AG04450 (cell line): Measurements from ENCODE around the gene SHROOM4. TPM values are rescaled to one million over a fixed set of nuclear protein-coding genes. Genes with fewer than 3 reads are reported as not detected.

Experiments used
- CTCF ChIA-PET: fragments of 300-600, 350-600 bp; formaldehyde crosslinking; extraction: SDS; loops from one replicate; lab custom pipeline; 2022; ENCODE audit warnings: antibody characterized with exemption, inconsistent platforms; lab: Charles Lee
- POLR2A ChIA-PET: fragments of 350-600 bp; formaldehyde crosslinking; extraction: SDS; loops from one replicate; lab custom pipeline; 2021; ENCODE audit warnings: antibody characterized with exemption, inconsistent platforms; lab: Yijun Ruan, JAX
- DNase-seq: peaks from one replicate; pipeline ENCODE4 v3.0.0-alpha.2; 2011; ENCODE audit warnings: low read depth, low spot score
- H3K27ac ChIP-seq: one replicate; pipeline ENCODE4 v1.5.1; 2012; ENCODE audit warnings: low read depth, low read length, control low read depth
- H3K27me3 ChIP-seq: one replicate; pipeline ENCODE4 v1.6.0; 2012; ENCODE audit warnings: low read length; ENCODE audit not compliant: control insufficient read depth, insufficient read depth
- H3K4me3 ChIP-seq: 2 replicates; pipeline ENCODE4 v1.5.1; 2011; ENCODE audit warnings: mild to moderate bottlenecking, low read depth, low read length, control low read depth
- H3K9me3 ChIP-seq: 2 replicates; pipeline ENCODE4 v1.5.1; 2012; ENCODE audit warnings: low read length; ENCODE audit not compliant: control insufficient read depth, insufficient read depth
- CTCF ChIP-seq: IDR thresholded peaks from 2 replicates; pipeline ENCODE4 v1.5.1; 2011; ENCODE audit warnings: low read depth, low read length, control low read depth, inconsistent platforms
- polyA minus RNA-seq: library from RNA; depleted of rRNA, polyadenylated mRNA; stranded (reverse); fragments of >200 nt; gene quantifications from 2 replicates; pipeline ENCODE4 v1.2.3, GENCODE V29; 2011; rRNA and poly(A)+ RNA removed
- polyA plus RNA-seq: library from polyadenylated mRNA; depleted of rRNA; stranded (reverse); fragments of >200 nt; gene quantifications from 2 replicates; pipeline ENCODE4 v1.2.3, GENCODE V29; 2011; rRNA removed

SHROOM4 gene, protein sequence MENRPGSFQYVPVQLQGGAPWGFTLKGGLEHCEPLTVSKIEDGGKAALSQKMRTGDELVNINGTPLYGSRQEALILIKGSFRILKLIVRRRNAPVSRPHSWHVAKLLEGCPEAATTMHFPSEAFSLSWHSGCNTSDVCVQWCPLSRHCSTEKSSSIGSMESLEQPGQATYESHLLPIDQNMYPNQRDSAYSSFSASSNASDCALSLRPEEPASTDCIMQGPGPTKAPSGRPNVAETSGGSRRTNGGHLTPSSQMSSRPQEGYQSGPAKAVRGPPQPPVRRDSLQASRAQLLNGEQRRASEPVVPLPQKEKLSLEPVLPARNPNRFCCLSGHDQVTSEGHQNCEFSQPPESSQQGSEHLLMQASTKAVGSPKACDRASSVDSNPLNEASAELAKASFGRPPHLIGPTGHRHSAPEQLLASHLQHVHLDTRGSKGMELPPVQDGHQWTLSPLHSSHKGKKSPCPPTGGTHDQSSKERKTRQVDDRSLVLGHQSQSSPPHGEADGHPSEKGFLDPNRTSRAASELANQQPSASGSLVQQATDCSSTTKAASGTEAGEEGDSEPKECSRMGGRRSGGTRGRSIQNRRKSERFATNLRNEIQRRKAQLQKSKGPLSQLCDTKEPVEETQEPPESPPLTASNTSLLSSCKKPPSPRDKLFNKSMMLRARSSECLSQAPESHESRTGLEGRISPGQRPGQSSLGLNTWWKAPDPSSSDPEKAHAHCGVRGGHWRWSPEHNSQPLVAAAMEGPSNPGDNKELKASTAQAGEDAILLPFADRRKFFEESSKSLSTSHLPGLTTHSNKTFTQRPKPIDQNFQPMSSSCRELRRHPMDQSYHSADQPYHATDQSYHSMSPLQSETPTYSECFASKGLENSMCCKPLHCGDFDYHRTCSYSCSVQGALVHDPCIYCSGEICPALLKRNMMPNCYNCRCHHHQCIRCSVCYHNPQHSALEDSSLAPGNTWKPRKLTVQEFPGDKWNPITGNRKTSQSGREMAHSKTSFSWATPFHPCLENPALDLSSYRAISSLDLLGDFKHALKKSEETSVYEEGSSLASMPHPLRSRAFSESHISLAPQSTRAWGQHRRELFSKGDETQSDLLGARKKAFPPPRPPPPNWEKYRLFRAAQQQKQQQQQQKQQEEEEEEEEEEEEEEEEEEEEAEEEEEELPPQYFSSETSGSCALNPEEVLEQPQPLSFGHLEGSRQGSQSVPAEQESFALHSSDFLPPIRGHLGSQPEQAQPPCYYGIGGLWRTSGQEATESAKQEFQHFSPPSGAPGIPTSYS (N-terminal part only)
- polyA plus RNA-seq (1.0 and 1.1 TPM in 2 replicates), polyA minus RNA-seq (2.4 and 2.8 TPM in 2 replicates)

DNA sequence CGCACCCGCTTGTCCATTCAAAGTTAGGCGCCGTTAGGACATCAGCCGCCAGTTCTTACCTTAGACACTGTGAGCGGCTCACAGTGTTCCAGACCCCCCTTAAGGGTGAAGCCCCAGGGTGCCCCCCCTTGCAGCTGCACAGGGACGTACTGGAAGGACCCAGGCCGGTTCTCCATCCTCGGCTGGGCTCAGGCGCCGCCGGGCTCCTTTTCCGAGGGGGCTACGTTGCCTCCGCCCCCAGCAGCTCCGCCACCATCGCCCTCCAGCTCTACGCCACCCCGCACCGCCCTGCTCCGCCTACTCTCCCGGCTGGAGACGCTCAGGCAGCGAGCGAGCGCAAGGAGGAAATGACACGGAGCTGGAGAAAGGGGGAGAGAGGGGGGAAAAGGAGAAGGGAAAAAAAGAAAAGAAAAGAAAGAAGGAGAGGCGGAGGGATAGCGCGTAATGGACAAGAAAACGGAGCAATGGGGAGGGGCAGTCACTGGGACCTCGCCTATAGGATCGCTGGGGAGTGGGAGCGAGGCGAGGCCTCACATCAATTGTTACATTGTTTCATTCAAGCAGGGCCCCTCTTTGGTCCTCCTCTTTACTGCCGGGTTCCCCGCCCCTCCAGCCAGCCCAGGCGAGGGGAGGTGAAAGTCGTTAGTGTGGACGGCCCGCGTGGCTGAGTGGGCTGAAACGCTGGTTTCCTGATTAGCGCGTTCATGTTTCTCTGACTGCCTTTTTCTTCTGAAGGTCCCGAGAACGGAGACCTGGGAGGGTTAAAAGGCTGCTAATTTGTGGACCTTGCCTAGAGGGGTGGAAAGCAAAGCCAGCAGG lies at the start of gene SHROOM4:
SHROOM4 (minus strand) TSS at position 352 of the 819 bp plus-strand sequence; CDS start at position 176, 176 bp downstream.
- H3K9me3 ChIP-seq = no peaks in the 10 kb centered on the region
- no peak for DNase-seq
- no peaks in the 10 kb centered on the region for H3K27me3 ChIP-seq
- ChIA-PET CTCF (interaction anchor here (0.6 to 1.4 kb wide), 3 partner anchors 89 to 673 kb away, joined by 3 to 7 read pairs (median 4); no protein-coding TSS in a partner anchor), POLR2A (no interaction called here)
- peak within 1 kb of the TSS; percentile 61 for H3K27ac ChIP-seq
- no peak for TF ChIP-seq CTCF
- H3K4me3 ChIP-seq = peak within 1 kb of the TSS; percentile 63

DNA sequence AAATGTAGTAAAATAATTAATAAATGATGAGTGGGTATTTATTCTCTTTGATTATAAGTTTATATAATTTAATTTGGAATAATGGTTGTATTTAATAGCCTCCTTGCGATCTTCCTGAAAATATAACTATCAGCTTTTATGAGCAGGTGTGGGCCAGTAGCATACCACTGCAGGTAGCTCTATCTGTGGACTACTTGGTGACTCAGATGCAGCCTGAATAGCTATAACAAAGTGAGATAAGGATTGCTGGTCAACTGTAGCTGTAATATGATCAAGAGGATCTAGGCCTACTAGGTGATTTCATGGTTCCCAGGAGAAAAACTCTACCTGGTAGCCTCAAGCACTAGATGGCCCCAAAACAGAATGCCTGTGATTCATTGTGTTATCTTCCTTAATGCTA lies 49.5 kb upstream of the SHROOM4 start:
- CTCF ChIA-PET = no interaction called here

DNA sequence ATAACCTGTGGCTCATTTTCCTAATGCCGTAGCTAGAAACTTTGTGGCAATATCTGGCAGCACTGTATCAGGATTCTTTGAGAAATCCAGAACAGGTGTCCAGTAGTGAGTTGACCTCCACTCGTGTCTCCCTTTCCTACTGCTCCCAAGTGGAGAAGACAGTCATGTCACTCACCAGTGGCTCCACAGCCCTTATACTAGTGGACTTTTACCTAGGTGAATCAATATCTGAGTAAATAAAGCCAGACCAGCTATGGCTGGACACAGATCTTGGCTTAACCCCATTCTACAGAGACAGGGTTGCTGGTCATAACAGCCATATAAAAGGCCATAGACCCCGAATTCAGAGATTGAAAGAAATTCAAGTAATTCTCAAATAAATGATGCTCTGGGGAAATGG lies 46.5 kb upstream of the SHROOM4 start:
- ChIA-PET POLR2A (no interaction called here), CTCF (no interaction called here)
- TF ChIP-seq CTCF = no peak

More for the DNA sequence above, 49.5 kb upstream of the SHROOM4 start:
- H3K27ac ChIP-seq = no peak overlapping the region
- H3K27me3 ChIP-seq = no peaks in the 10 kb centered on the region
- POLR2A ChIA-PET = no interaction called here
- H3K9me3 ChIP-seq = no peaks in the 10 kb centered on the region
- TF ChIP-seq CTCF = no peak
- no peak overlapping the region for H3K4me3 ChIP-seq
- no peak for DNase-seq

DNA sequence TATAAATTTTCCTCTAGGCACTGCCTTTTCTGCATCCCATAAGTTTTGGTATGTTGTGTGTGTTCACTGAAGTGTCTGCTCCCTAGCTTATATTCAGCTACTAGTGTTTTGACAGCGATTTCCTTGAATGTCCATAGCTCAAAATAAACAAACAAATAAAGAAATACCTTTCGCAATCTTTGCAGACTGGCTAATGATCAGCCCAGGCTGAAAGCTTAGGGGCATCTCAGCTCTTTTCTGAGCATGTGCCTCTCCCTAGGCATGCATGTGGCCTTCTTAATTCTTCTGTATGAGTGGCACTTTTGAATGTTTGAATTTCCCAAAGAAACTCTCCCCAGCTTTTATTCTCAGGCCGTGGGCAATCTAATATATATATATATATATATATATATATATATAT lies 44.6 kb upstream of the SHROOM4 start:
- Histone ChIP-seq H3K27ac (no peak overlapping the region), H3K9me3 (no peaks in the 10 kb centered on the region), H3K4me3 (no peak overlapping the region), H3K27me3 (no peaks in the 10 kb centered on the region)
- CTCF ChIA-PET = no interaction called here
- DNase-seq = no peak
- no peak for TF ChIP-seq CTCF
- POLR2A ChIA-PET = no interaction called here

More for the DNA sequence above, 46.5 kb upstream of the SHROOM4 start:
- Histone ChIP-seq H3K4me3 (no peak overlapping the region), H3K27ac (no peak overlapping the region), H3K27me3 (no peaks in the 10 kb centered on the region), H3K9me3 (no peaks in the 10 kb centered on the region)
- DNase-seq = no peak
